IPS-11a (cell line): Measurements from ENCODE around the gene SLITRK5.

Experiments used
- H3K4me3 ChIP-seq: one replicate; pipeline ENCODE4 v1.5.1; 2013; ENCODE audit warnings: low read depth, low read length, control low read depth

The SLITRK5 gene, protein sequence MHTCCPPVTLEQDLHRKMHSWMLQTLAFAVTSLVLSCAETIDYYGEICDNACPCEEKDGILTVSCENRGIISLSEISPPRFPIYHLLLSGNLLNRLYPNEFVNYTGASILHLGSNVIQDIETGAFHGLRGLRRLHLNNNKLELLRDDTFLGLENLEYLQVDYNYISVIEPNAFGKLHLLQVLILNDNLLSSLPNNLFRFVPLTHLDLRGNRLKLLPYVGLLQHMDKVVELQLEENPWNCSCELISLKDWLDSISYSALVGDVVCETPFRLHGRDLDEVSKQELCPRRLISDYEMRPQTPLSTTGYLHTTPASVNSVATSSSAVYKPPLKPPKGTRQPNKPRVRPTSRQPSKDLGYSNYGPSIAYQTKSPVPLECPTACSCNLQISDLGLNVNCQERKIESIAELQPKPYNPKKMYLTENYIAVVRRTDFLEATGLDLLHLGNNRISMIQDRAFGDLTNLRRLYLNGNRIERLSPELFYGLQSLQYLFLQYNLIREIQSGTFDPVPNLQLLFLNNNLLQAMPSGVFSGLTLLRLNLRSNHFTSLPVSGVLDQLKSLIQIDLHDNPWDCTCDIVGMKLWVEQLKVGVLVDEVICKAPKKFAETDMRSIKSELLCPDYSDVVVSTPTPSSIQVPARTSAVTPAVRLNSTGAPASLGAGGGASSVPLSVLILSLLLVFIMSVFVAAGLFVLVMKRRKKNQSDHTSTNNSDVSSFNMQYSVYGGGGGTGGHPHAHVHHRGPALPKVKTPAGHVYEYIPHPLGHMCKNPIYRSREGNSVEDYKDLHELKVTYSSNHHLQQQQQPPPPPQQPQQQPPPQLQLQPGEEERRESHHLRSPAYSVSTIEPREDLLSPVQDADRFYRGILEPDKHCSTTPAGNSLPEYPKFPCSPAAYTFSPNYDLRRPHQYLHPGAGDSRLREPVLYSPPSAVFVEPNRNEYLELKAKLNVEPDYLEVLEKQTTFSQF

DNA sequence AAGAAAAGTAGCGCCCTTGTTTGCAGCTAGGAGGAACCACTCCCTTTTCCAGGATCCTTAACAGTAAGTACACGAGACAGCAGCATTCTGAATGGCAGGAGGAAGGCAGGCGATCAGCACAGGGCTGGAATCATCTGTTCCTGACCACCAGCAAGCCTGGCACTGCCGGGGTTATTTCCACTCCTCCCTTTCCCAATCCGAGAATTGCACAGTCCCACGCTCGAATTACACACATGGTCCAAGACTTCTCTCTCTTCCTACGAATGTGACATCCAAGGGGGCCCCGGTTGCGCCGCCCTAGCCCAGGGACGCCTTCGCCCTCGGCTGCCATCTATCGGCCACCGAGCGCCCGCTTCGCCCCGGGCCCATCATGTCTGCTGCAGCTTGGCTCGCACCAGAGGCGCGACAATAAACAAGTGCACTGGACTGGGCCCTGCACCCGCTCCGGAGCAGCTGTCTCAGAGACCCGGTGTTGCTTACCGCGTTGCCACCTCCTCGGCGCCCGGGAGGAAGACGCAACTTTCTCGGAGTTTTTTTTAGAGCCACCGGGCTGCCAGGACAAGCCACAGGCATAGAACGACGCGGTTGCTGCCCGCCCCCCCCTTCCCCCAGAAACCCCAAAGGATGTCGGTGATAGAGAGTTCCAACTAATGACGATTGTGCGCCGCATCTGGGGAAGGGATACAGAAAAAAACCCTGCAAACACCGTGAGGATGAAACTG, at the start of gene SLITRK5:
Gene SLITRK5 (plus strand): TSS at position 341 of the 722 bp plus-strand sequence. CDS start 4,018 bp downstream, outside the sequence.
- H3K4me3 ChIP-seq, result peak within 1 kb of the TSS; percentile 66

DNA sequence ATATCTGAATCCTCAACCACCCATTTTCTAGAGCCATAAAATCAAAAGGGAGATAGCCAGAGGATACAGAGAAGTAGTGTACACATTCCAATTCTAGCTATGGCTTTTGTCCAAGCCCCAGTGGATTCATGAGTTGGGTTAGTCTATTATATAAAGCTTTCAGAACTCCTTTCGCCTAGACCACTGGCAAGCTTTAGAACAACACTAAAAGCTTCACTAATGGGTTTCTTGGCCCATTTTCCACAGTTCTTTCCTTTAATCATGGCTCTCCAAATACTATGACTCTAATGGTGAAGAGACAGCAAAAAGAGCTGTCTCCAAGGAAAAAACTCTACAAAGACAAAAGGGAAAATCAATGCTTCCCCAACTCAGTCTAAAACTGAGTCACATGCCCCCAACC, 48.2 kb upstream of the SLITRK5 start:
- H3K4me3 ChIP-seq, result no peak overlapping the region

DNA sequence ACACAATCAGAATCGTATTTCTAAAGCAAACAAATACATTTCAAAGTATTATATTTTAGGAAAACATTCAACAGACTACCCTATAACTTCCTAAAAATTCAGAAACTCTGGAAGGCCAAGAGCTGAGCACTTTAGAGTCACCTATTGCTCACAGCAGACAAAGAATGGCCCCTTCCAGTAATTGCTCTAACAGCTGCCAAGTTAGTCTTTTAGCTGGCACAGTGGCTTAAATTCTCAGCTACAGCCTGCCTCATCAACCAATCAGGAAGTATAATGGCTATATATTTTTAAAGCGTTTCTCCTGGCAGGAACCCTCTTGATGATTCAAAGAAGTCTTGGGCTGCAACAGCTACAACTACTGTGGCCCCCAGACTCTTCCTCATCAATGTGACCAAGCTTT, 14.9 kb upstream of the SLITRK5 start:
- H3K4me3 ChIP-seq, result no peak overlapping the region

- H3K4me3 ChIP-seq, result no peak overlapping the region
Measured at GRCh38 chr13:87661471-87661870, 9.7 kb upstream of the SLITRK5 start.

- no peak overlapping the region for H3K4me3 ChIP-seq
Measured at GRCh38 chr13:87666831-87667230, 4.3 kb upstream of the SLITRK5 start.

DNA sequence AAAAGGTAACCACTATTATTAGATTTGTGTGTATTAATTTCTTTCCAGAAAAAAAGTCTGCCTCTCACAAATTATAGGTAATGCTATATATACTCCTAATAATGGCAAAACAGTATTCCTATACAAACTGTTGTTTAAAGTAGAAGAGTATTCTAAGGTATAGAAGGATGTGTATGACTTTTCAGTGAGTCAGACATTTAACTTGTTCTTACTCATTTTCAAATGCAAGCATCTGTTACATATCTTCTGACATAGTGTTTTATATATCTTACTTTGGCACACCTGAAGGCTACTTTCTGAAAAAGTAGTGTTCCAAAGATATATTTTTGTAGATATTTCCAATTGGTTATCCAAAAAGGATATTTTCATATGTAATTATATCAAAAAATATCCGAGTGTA, 3.5 kb upstream of the SLITRK5 start:
- no peak overlapping the region for H3K4me3 ChIP-seq

- H3K4me3 ChIP-seq, result no peak overlapping the region
Measured at GRCh38 chr13:87669379-87669978, 1.7 kb upstream of the SLITRK5 start.

DNA sequence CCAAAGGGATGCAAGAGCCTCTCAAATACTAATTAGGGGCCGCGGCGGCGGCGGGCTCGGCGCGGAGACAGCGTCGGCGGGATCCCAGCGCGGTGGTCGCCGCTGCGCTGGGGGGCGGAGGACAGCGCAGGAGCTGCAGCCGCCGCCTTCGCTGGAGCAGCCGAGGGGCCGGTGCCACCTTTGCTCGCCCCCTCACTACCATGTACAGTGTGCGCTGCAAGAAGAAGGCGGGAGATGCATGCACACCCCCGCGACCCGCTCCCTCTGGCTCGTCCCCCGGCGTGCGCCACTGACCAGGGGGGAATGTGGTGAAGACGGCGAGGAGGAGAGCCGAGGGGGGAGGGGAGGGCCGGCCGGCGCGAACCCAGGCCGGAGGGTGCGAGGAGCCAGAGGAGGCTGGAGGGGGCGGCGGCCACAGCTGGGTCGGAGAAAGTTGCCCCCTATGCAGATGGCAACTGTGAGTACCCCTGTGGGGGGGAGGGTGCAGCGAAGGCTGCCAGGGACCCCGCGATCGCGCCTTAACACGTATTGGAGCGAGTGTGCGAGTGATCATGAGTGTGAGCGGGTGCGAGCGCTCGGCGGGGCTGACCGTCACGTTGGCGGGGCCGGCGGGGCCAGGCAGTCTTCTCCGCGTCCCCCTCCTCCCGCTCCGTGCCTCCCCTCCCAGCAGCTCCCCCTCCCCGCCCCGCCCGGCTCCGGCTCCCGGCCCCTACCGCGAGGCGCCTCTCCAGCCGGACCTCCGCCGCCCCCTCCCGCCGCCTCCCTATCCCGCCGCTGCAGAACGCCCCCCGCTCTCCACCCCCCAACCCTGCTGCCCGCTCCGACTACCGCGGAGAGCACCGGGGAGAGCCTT, 808 bp downstream of the SLITRK5 start:
- peak overlapping the region; percentile 66 for H3K4me3 ChIP-seq

DNA sequence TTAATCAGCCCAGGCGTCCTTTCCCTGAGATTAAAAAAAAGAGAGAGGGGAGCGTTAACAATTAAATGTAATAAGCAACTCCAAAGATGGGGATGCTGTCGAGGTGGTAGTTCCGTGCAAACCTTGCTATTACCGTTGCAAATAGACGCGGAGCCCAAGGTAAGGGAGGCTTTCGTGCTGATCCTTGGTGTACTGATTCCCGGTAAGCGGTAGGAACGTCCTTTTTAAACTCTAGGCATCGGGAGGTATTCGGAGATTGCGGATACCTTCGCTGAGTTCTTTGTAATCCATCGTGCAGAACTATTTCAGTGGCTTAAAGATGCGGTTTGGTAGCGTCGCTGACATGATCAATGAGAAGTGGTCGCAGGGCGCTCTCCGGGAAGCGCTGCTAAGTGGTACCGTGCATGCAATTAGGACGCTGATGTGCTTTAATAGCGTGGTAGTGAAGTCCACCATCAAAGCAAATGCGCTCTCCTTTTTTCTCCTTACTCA, 3.1 kb downstream of the SLITRK5 start:
- no peak overlapping the region for H3K4me3 ChIP-seq

GRCh38 chr13:87675851-87676250, 4.7 kb downstream of the SLITRK5 start:
- H3K4me3 ChIP-seq, result no peak overlapping the region

DNA sequence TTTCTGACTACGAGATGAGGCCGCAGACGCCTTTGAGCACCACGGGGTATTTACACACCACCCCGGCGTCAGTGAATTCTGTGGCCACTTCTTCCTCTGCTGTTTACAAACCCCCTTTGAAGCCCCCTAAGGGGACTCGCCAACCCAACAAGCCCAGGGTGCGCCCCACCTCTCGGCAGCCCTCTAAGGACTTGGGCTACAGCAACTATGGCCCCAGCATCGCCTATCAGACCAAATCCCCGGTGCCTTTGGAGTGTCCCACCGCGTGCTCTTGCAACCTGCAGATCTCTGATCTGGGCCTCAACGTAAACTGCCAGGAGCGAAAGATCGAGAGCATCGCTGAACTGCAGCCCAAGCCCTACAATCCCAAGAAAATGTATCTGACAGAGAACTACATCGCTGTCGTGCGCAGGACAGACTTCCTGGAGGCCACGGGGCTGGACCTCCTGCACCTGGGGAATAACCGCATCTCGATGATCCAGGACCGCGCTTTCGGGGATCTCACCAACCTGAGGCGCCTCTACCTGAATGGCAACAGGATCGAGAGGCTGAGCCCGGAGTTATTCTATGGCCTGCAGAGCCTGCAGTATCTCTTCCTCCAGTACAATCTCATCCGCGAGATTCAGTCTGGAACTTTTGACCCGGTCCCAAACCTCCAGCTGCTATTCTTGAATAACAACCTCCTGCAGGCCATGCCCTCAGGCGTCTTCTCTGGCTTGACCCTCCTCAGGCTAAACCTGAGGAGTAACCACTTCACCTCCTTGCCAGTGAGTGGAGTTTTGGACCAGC, 5.3 kb downstream of the SLITRK5 start:
- H3K4me3 ChIP-seq, result no peak overlapping the region

GRCh38 chr13:87677043-87677495, 5.9 kb downstream of the SLITRK5 start:
- H3K4me3 ChIP-seq, result no peak overlapping the region

DNA sequence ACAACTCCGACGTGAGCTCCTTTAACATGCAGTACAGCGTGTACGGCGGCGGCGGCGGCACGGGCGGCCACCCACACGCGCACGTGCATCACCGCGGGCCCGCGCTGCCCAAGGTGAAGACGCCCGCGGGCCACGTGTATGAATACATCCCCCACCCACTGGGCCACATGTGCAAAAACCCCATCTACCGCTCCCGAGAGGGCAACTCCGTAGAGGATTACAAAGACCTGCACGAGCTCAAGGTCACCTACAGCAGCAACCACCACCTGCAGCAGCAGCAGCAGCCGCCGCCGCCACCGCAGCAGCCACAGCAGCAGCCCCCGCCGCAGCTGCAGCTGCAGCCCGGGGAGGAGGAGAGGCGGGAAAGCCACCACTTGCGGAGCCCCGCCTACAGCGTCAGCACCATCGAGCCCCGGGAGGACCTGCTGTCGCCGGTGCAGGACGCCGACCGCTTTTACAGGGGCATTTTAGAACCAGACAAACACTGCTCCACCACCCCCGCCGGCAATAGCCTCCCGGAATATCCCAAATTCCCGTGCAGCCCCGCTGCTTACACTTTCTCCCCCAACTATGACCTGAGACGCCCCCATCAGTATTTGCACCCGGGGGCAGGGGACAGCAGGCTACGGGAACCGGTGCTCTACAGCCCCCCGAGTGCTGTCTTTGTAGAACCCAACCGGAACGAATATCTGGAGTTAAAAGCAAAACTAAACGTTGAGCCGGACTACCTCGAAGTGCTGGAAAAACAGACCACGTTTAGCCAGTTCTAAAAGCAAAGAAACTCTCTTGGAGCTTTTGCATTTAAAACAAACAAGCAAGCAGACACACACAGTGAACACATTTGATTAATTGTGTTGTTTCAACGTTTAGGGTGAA, 6.6 kb downstream of the SLITRK5 start:
- peak overlapping the region; percentile 48 for H3K4me3 ChIP-seq

GRCh38 chr13:87678372-87678752, 7.2 kb downstream of the SLITRK5 start:
- peak overlapping the region; percentile 48 for H3K4me3 ChIP-seq

DNA sequence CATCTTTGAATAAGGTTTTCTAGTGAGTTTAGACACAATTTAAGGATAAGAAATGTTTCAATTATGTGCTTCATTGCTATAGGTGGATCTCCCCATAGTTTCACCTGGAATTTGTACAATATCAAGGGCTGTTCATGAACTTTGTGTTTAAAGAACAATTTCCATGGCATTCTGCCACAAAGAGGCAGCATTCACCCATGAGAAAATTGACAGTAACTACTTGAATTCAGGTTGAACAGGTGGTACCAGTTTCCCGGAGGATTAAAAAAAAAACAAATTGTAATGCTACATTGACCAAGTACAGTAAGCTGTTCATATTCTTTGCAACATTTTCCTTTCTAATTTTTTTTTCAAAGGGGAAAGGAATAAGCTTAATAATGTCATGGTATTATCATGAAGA, 9.1 kb downstream of the SLITRK5 start:
- H3K4me3 ChIP-seq, result no peak overlapping the region

GRCh38 chr13:87684850-87685742, 13.9 kb downstream of the SLITRK5 start:
- H3K4me3 ChIP-seq, result no peak overlapping the region

GRCh38 chr13:87696458-87696857, 25.3 kb downstream of the SLITRK5 start:
- no peak overlapping the region for H3K4me3 ChIP-seq
